GM10847 (cell line): ENCODE measurements around the gene OR4C45.

Source experiments
- POLR2A ChIP-seq: IDR thresholded peaks from 2 replicates; pipeline ENCODE4 v1.6.1; 2011; ENCODE audit not compliant: insufficient read length; ENCODE audit errors: extremely low read depth

Gene OR4C45

GRCh38 chr11:50032574-50032973, at the start of gene OR4C45:
Gene OR4C45 (plus strand): TSS chr11:50032874.
- TF ChIP-seq POLR2A: no peak

GRCh38 chr11:49995565-49995964, 37.1 kb upstream of the OR4C45 start:
- no peak for TF ChIP-seq POLR2A

GRCh38 chr11:50030193-50030592, 2.5 kb upstream of the OR4C45 start:
- no peak for TF ChIP-seq POLR2A

- TF ChIP-seq POLR2A: no peak
Observed at GRCh38 chr11:50037251-50037650, 4.6 kb downstream of the OR4C45 start.

- no peak for TF ChIP-seq POLR2A
Observed at GRCh38 chr11:50044647-50045046, 12.0 kb downstream of the OR4C45 start.

GRCh38 chr11:50070389-50070788, 37.7 kb downstream of the OR4C45 start:
- TF ChIP-seq POLR2A: no peak

- TF ChIP-seq POLR2A: no peak
Observed at GRCh38 chr11:50071584-50072225, 39.0 kb downstream of the OR4C45 start.

- TF ChIP-seq POLR2A: no peak
Observed at GRCh38 chr11:50072226-50073112, 39.8 kb downstream of the OR4C45 start.

GRCh38 chr11:50073113-50074105, 40.7 kb downstream of the OR4C45 start:
- TF ChIP-seq POLR2A: no peak

GRCh38 chr11:50074161-50074560, 41.5 kb downstream of the OR4C45 start:
- TF ChIP-seq POLR2A: no peak

GRCh38 chr11:50075856-50076255, 43.2 kb downstream of the OR4C45 start:
- no peak for TF ChIP-seq POLR2A

- no peak for TF ChIP-seq POLR2A
Observed at GRCh38 chr11:50077526-50077925, 44.9 kb downstream of the OR4C45 start.

- no peak for TF ChIP-seq POLR2A
Observed at GRCh38 chr11:50078001-50078400, 45.3 kb downstream of the OR4C45 start.

- TF ChIP-seq POLR2A: no peak
Observed at GRCh38 chr11:50080256-50080655, 47.6 kb downstream of the OR4C45 start.
